Effector memory CD4-positive, alpha-beta T cell (primary cell): ENCODE results near the gene OSBP2.

Source experiments
- DNase-seq, 3 donors: peaks; one replicate each; pipeline ENCODE4 v3.0.0-alpha.2; 2020
- H3K27ac ChIP-seq: 2 replicates; pipeline ENCODE4 v1.7.0; 2013; ENCODE audit warnings: mild to moderate bottlenecking, low read length, moderate library complexity; ENCODE audit not compliant: insufficient read depth, poor library complexity, severe bottlenecking
- H3K27me3 ChIP-seq: replicated peaks from 2 replicates; pipeline ENCODE4 v1.7.0; 2013; ENCODE audit warnings: mild to moderate bottlenecking, low read length; ENCODE audit not compliant: insufficient read depth, control insufficient read depth, poor library complexity, severe bottlenecking
- H3K36me3 ChIP-seq: 2 replicates; pipeline ENCODE4 v1.7.0; 2013; ENCODE audit warnings: mild to moderate bottlenecking, low read length, moderate library complexity; ENCODE audit not compliant: control insufficient read depth, insufficient read depth
- H3K4me1 ChIP-seq: 2 replicates; pipeline ENCODE4 v1.7.0; 2013; ENCODE audit warnings: low read length, mild to moderate bottlenecking; ENCODE audit not compliant: control insufficient read depth, insufficient read depth, poor library complexity, severe bottlenecking
- H3K4me3 ChIP-seq: 2 replicates; pipeline ENCODE4 v1.7.0; 2013; ENCODE audit warnings: low read length, low read depth, mild to moderate bottlenecking; ENCODE audit not compliant: insufficient read depth, poor library complexity, severe bottlenecking
- H3K9me3 ChIP-seq: 2 replicates; pipeline ENCODE4 v1.7.0; 2013; ENCODE audit warnings: mild to moderate bottlenecking, low read length, moderate library complexity; ENCODE audit not compliant: control insufficient read depth

The OSBP2 gene

GRCh38 chr22:30863081-30863833, 168.6 kb downstream of the OSBP2 start:
- DNase-seq: no peak
- Histone ChIP-seq H3K4me3 (no peak overlapping the region), H3K4me1 (no peaks in the 10 kb centered on the region), H3K9me3 (no peaks in the 10 kb centered on the region), H3K27ac (no peak overlapping the region), H3K27me3 (no peaks in the 10 kb centered on the region), H3K36me3 (no peaks in the 10 kb centered on the region)

- Histone ChIP-seq H3K36me3 (no peaks in the 10 kb centered on the region), H3K27ac (no peak overlapping the region)
- DNase-seq: no peak
Measured at GRCh38 chr22:30864441-30865420, 170.1 kb downstream of the OSBP2 start.

GRCh38 chr22:30865656-30866055, 171.0 kb downstream of the OSBP2 start:
- Histone ChIP-seq H3K4me1 (no peaks in the 10 kb centered on the region), H3K9me3 (no peaks in the 10 kb centered on the region), H3K27me3 (no peaks in the 10 kb centered on the region), H3K27ac (no peak overlapping the region), H3K36me3 (no peaks in the 10 kb centered on the region), H3K4me3 (no peak overlapping the region)
- DNase-seq: no peak

More at GRCh38 chr22:30864441-30865420, 170.1 kb downstream of the OSBP2 start:
- no peaks in the 10 kb centered on the region for H3K9me3 ChIP-seq
- H3K4me3 ChIP-seq: no peak overlapping the region
- no peaks in the 10 kb centered on the region for H3K27me3 ChIP-seq
- no peaks in the 10 kb centered on the region for H3K4me1 ChIP-seq

- Histone ChIP-seq H3K4me1 (no peaks in the 10 kb centered on the region), H3K27ac (no peak overlapping the region), H3K4me3 (no peak overlapping the region), H3K27me3 (no peaks in the 10 kb centered on the region), H3K36me3 (no peaks in the 10 kb centered on the region), H3K9me3 (no peaks in the 10 kb centered on the region)
- DNase-seq: no peak
Measured at GRCh38 chr22:30866216-30866615, 171.5 kb downstream of the OSBP2 start.

GRCh38 chr22:30866811-30867271, 172.2 kb downstream of the OSBP2 start:
- H3K4me3 ChIP-seq: no peak overlapping the region
- no peaks in the 10 kb centered on the region for H3K4me1 ChIP-seq
- H3K27ac ChIP-seq: no peak overlapping the region
- no peaks in the 10 kb centered on the region for H3K36me3 ChIP-seq
- no peaks in the 10 kb centered on the region for H3K9me3 ChIP-seq
- no peaks in the 10 kb centered on the region for H3K27me3 ChIP-seq
- no peak for DNase-seq

GRCh38 chr22:30867746-30868662, 173.3 kb downstream of the OSBP2 start:
- no peaks in the 10 kb centered on the region for H3K4me1 ChIP-seq
- H3K9me3 ChIP-seq: no peaks in the 10 kb centered on the region
- no peak for DNase-seq
- no peaks in the 10 kb centered on the region for H3K27me3 ChIP-seq
- H3K4me3 ChIP-seq: no peak overlapping the region
- no peaks in the 10 kb centered on the region for H3K36me3 ChIP-seq
- no peak overlapping the region for H3K27ac ChIP-seq

- no peak overlapping the region for H3K4me3 ChIP-seq
- H3K9me3 ChIP-seq: no peaks in the 10 kb centered on the region
- no peaks in the 10 kb centered on the region for H3K27me3 ChIP-seq
- H3K36me3 ChIP-seq: no peaks in the 10 kb centered on the region
- no peaks in the 10 kb centered on the region for H3K4me1 ChIP-seq
- DNase-seq: no peak
- no peak overlapping the region for H3K27ac ChIP-seq
Measured at GRCh38 chr22:30868663-30869385, 174.2 kb downstream of the OSBP2 start.

- H3K4me1 ChIP-seq: no peaks in the 10 kb centered on the region
- no peak overlapping the region for H3K27ac ChIP-seq
- no peak overlapping the region for H3K4me3 ChIP-seq
- no peaks in the 10 kb centered on the region for H3K27me3 ChIP-seq
- H3K9me3 ChIP-seq: no peaks in the 10 kb centered on the region
- no peak for DNase-seq
- H3K36me3 ChIP-seq: no peaks in the 10 kb centered on the region
Measured at GRCh38 chr22:30869667-30870395, 175.2 kb downstream of the OSBP2 start.
